ENCODE results near the gene COBL. TPM values are rescaled to one million over a fixed set of nuclear protein-coding genes. Genes with fewer than 3 reads are reported as not detected.

The COBL gene
- total RNA-seq, 1 experiment from 2014 or later: 52.3 TPM

GRCh38 chr7:51069411-51070083, 247.1 kb downstream of the COBL start:
- H3K9me3 ChIP-seq (ENCODE audit: control insufficient read depth, low read depth, low read length): no peaks in the 10 kb centered on the region
- H3K9ac ChIP-seq (ENCODE audit: extremely low read depth, insufficient read length, low read length): no peak overlapping the region
- Mint-ChIP-seq H3K27ac (0 out of 7 replicates have a peak overlapping the region, but pooled peaks of 1 of the 3 experiments have one; percentile 37), H3K4me3 (no peak overlapping the region), H3K27me3 (ENCODE audit: low read depth) (no peaks in the 10 kb centered on the region), H3K4me1 (peaks cover 6 to 8% of the 10 kb centered on the region in 2 experiments), H3K9me3 (no peaks in the 10 kb centered on the region; a peak in 2 of 5 replicates), H3K36me3 (ENCODE audit: insufficient read depth in 1 of 3, low read depth in 3 of 3) (peaks cover 6 to 8% (median 7%) of the 10 kb centered on the region in 3 experiments; a peak in 4 of 7 replicates)
- H2BK5ac ChIP-seq (ENCODE audit: insufficient read length, low read length): no peak overlapping the region
- no peak overlapping the region for H3K4ac ChIP-seq (ENCODE audit: low read depth, low read length)
- no peaks in the 10 kb centered on the region for H4K20me1 ChIP-seq (ENCODE audit: control insufficient read depth, insufficient read depth, insufficient read length)
- peaks cover 2% of the 10 kb centered on the region; the same call in 1 of the 2 replicates for H3K4me1 ChIP-seq (ENCODE audit: insufficient read depth, low read length)
- H2BK15ac ChIP-seq (ENCODE audit: low read depth, low read length): no peak overlapping the region
- H3K79me1 ChIP-seq (ENCODE audit: insufficient read depth, low read depth, low read length, poor library complexity, severe bottlenecking): no peaks in the 10 kb centered on the region
- no peak overlapping the region for H2AFZ ChIP-seq (ENCODE audit: low read length)
- DNase-seq: no peak
- no peak overlapping the region for H4K8ac ChIP-seq (replicated peaks; ENCODE audit: insufficient read length, low read depth, low read length)
- no peak overlapping the region for H4K91ac ChIP-seq (ENCODE audit: insufficient read length, low read depth, low read length)
- H3K23ac ChIP-seq (ENCODE audit: insufficient read length, low read depth, low read length): no peak overlapping the region
- no peak overlapping the region for H3K18ac ChIP-seq (ENCODE audit: insufficient read length, low read depth, low read length)
- no peak overlapping the region for H2BK120ac ChIP-seq (ENCODE audit: low read depth, low read length, poor library complexity, severe bottlenecking)
- no peak overlapping the region for H3K27ac ChIP-seq (ENCODE audit: insufficient read length, low read depth, low read length)
- H2BK12ac ChIP-seq (ENCODE audit: insufficient read length, low read depth, low read length): no peak overlapping the region
- H3K4me2 ChIP-seq (ENCODE audit: insufficient read depth, insufficient read length, low read length): no peak overlapping the region
- H4K5ac ChIP-seq (ENCODE audit: insufficient read length, low read depth, low read length): no peak overlapping the region
- no peak for TF ChIP-seq CTCF (conservative IDR thresholded peaks at IDR 0.05)
- H3K56ac ChIP-seq (ENCODE audit: insufficient read length, low read depth, low read length): no peak overlapping the region
- H3K79me2 ChIP-seq (ENCODE audit: insufficient read depth, low read length): no peaks in the 10 kb centered on the region
- H3K27me3 ChIP-seq (ENCODE audit: insufficient read depth, low read length): no peaks in the 10 kb centered on the region
- H3K23me2 ChIP-seq (ENCODE audit: insufficient read length, low read depth, low read length, poor library complexity, severe bottlenecking): no peaks in the 10 kb centered on the region
- no peak overlapping the region for H2BK20ac ChIP-seq (ENCODE audit: low read depth, low read length, poor library complexity, severe bottlenecking)
- no peak overlapping the region for H2AK5ac ChIP-seq (ENCODE audit: insufficient read length, low read length)
- no peak overlapping the region; the same call in 1 of the 2 replicates for H3K14ac ChIP-seq (ENCODE audit: insufficient read depth, low read length)
- no CpG with 5 or more reads among the region's 5 CpGs for WGBS (ENCODE audit: extremely low coverage, insufficient read length, low lambda C conversion rate)
- no peak overlapping the region for H3T11ph ChIP-seq (ENCODE audit: low read length)

Measured in H9 (cell line).